HepG2 (cell line): ENCODE results near the gene SPTSSA. TPM values are rescaled to one million over a fixed set of nuclear protein-coding genes. Genes with fewer than 3 reads are reported as not detected.

ENCODE experiments used
- CBX2 ChIP-seq, 2 experiments: fragments of 200-600 bp in 1 of 2; sonication (generic); formaldehyde crosslinking in 1 of 2; IDR thresholded peaks; 2 replicates each; pipeline versions ENCODE4 v1.7.0 to v1.8.1; 2018 to 2022; ENCODE audit warnings: low read depth in 2 of 2, low read length in 1 of 2, mild to moderate bottlenecking in 1 of 2, missing genetic modification reagents in 1 of 2
- FOXO1 ChIP-seq: sonication (generic); formaldehyde crosslinking; IDR thresholded peaks from 2 replicates; pipeline ENCODE4 v1.4.0; 2020; ENCODE audit warnings: missing genetic modification reagents
- HOXA5 ChIP-seq: sonication (generic); formaldehyde crosslinking; IDR thresholded peaks from 2 replicates; pipeline ENCODE4 v1.4.0; 2020; ENCODE audit warnings: missing genetic modification reagents
- MBD4 ChIP-seq: IDR thresholded peaks from 2 replicates; pipeline ENCODE4 v1.6.1; 2012; ENCODE audit warnings: low read length, inconsistent platforms, borderline replicate concordance
- MED1 ChIP-seq: sonication (generic); formaldehyde crosslinking; IDR thresholded peaks from 2 replicates; pipeline ENCODE4 v1.4.0; 2020; ENCODE audit warnings: missing genetic modification reagents
- NR1H2 ChIP-seq: sonication (generic); formaldehyde crosslinking; IDR thresholded peaks from 2 replicates; pipeline ENCODE4 v1.8.1; 2022; ENCODE audit warnings: low read depth, missing genetic modification reagents, borderline replicate concordance
- PRMT3 ChIP-seq: sonication (generic); formaldehyde crosslinking; IDR thresholded peaks from 2 replicates; pipeline ENCODE4 v1.8.1; 2022; ENCODE audit warnings: low read depth, mild to moderate bottlenecking, moderate library complexity, missing genetic modification reagents, borderline replicate concordance
- RFX1 ChIP-seq: fragments of 450-650 bp; IDR thresholded peaks from 2 replicates; pipeline ENCODE4 v1.6.1; 2017
- TGIF2 ChIP-seq: IDR thresholded peaks from 2 replicates; pipeline ENCODE4 v1.6.1; 2016; ENCODE audit warnings: control low read depth, missing compliant biosample characterization
- ZFP82 ChIP-seq: sonication (generic); formaldehyde crosslinking; IDR thresholded peaks from 2 replicates; pipeline ENCODE4 v1.5.1; 2020; ENCODE audit warnings: mild to moderate bottlenecking, missing genetic modification reagents, borderline replicate concordance
- ZFY ChIP-seq: sonication (generic); formaldehyde crosslinking; IDR thresholded peaks from 2 replicates; pipeline ENCODE4 v1.4.0; 2020; ENCODE audit warnings: missing genetic modification reagents
- ZMAT3 ChIP-seq: sonication (generic); formaldehyde crosslinking; conservative IDR thresholded peaks from 2 replicates; pipeline ENCODE4 v1.7.0; 2021; ENCODE audit warnings: missing genetic modification reagents
- ZNF274 ChIP-seq: sonication (generic); formaldehyde crosslinking; IDR thresholded peaks from 2 replicates; pipeline ENCODE4 v1.5.1; 2020; ENCODE audit warnings: mild to moderate bottlenecking, missing genetic modification reagents
- ZNF468 ChIP-seq: sonication (generic); formaldehyde crosslinking; IDR thresholded peaks from 2 replicates; pipeline ENCODE4 v1.8.0; 2022; ENCODE audit warnings: mild to moderate bottlenecking, moderate library complexity, missing genetic modification reagents
- ZNF530 ChIP-seq: sonication (generic); formaldehyde crosslinking; IDR thresholded peaks from 2 replicates; pipeline ENCODE4 v1.5.0; 2020; ENCODE audit warnings: low read depth, mild to moderate bottlenecking, missing genetic modification reagents
- ZNF605 ChIP-seq: sonication (generic); formaldehyde crosslinking; IDR thresholded peaks from 2 replicates; pipeline ENCODE4 v1.8.0; 2022; ENCODE audit warnings: mild to moderate bottlenecking, missing genetic modification reagents
- ZSCAN25 ChIP-seq: sonication (generic); formaldehyde crosslinking; IDR thresholded peaks from 2 replicates; pipeline ENCODE4 v1.8.0; 2022; ENCODE audit warnings: mild to moderate bottlenecking, missing genetic modification reagents
- polyA plus RNA-seq, 8 experiments: library from polyadenylated mRNA; depleted of rRNA in 3 of 8; stranded (reverse) in 7 of 8; unstranded in 1 of 8; fragments of >200 nt; fragmentation: Illumina TruSeq in 4 of 8; extraction: Trizol in 4 of 8; gene quantifications; 2 replicates each; pipeline versions ENCODE4 v1.2.1 to v1.2.3, GENCODE V29; 2011 to 2016; ENCODE audit warnings: low read depth in 4 of 8, missing spikeins in 1 of 8, mixed read lengths in 1 of 8; ENCODE audit not compliant: insufficient read depth in 1 of 8
- total RNA-seq, 5 experiments: library from RNA; depleted of rRNA; stranded (reverse); fragments of >200 nt; fragmentation: Illumina TruSeq; extraction: Trizol; gene quantifications; 2 replicates each; pipeline ENCODE4 v1.2.3, GENCODE V29; 2016; ENCODE audit warnings: low read depth in 1 of 5
- TF ChIP-seq, protein P1 (sequence below): sonication (generic); formaldehyde crosslinking; IDR thresholded peaks from 2 replicates; pipeline ENCODE4 v1.4.0; 2020; ENCODE audit warnings: missing genetic modification reagents, mild to moderate bottlenecking, borderline replicate concordance
- TF ChIP-seq, protein P2 (sequence below): sonication (generic); formaldehyde crosslinking; IDR thresholded peaks from 2 replicates; pipeline ENCODE4 v1.9.0; 2021; ENCODE audit warnings: missing genetic modification reagents, mild to moderate bottlenecking, borderline replicate concordance

SPTSSA gene
- total and polyA plus RNA-seq, 2 of the 13 experiments (the other 11 are each of a cell fraction or from before 2014, with no cell fraction given): 19.1 to 86.1 TPM

DNA sequence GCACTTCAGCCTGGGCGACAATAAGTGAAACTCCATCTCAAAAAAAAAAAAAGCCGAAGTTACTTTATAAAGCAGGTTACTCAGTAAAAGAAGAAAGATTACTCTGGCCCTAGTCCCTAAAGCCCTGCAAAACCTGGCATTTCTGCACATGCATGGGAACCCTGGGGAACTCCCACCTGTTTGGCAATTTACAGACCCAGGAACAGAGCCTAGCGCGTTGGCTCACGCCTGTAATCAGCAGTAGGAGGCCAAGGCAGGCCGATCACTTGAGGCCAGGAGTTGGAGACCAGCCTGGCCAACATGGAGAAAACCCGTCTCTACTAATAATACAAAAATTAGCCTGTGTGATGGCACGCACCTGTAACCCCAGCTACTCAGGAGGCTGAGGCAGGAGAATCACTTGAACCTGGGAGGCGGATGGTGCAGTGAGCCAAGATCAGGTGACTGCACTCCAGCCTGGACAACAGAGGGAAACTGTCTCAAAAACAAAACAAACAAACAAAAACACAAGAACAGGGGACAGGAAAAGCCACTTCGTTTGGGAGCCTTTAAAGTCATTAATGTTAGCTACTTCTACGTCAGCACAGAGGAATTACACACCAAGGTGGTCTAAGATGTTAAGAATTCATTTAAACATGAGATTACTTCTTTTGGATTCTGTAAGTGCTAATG lies 34.1 kb upstream of the SPTSSA start (continued):
- peak; percentile 76; the same call in 1 of the 2 replicates for TF ChIP-seq ZFP82 (CRISPR knock-in tag)
- TF ChIP-seq ZNF530: no peak
- TF ChIP-seq, protein P1, sequence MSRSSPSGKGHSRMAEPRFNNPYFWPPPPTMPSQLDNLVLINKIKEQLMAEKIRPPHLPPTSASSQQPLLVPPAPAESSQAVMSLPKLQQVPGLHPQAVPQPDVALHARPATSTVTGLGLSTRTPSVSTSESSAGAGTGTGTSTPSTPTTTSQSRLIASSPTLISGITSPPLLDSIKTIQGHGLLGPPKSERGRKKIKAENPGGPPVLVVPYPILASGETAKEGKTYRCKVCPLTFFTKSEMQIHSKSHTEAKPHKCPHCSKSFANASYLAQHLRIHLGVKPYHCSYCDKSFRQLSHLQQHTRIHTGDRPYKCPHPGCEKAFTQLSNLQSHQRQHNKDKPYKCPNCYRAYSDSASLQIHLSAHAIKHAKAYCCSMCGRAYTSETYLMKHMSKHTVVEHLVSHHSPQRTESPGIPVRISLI (CRISPR knock-in tag): no peak
- no peak for TF ChIP-seq NR1H2 (CRISPR knock-in tag)
- TF ChIP-seq MED1: no peak
- 0 out of 2 replicates have a peak, but pooled peaks have one; percentile 12 for TF ChIP-seq CBX2 (IDR thresholded peaks at IDR 0.05; ENCODE audit: low read depth, low read length)
- no peak for TF ChIP-seq CBX2 (CRISPR knock-in tag; IDR thresholded peaks at IDR 0.05; ENCODE audit: low read depth)
- TF ChIP-seq PRMT3 (CRISPR knock-in tag): no peak
- TF ChIP-seq ZSCAN25 (CRISPR knock-in tag): no peak
- TF ChIP-seq ZMAT3: no peak; the same call in 1 of the 2 replicates
- TF ChIP-seq ZNF605: 0 out of 2 replicates have a peak, but pooled peaks have one; percentile 7
- TF ChIP-seq TGIF2 (CRISPR knock-in tag): no peak
- no peak for TF ChIP-seq ZFY (CRISPR knock-in tag)
- TF ChIP-seq ZNF468: no peak
- no peak for TF ChIP-seq ZNF274 (CRISPR knock-in tag)
- TF ChIP-seq FOXO1 (CRISPR knock-in tag): peak; percentile 17; the same call in 1 of the 2 replicates
- TF ChIP-seq MBD4: no peak
- TF ChIP-seq, protein P2, sequence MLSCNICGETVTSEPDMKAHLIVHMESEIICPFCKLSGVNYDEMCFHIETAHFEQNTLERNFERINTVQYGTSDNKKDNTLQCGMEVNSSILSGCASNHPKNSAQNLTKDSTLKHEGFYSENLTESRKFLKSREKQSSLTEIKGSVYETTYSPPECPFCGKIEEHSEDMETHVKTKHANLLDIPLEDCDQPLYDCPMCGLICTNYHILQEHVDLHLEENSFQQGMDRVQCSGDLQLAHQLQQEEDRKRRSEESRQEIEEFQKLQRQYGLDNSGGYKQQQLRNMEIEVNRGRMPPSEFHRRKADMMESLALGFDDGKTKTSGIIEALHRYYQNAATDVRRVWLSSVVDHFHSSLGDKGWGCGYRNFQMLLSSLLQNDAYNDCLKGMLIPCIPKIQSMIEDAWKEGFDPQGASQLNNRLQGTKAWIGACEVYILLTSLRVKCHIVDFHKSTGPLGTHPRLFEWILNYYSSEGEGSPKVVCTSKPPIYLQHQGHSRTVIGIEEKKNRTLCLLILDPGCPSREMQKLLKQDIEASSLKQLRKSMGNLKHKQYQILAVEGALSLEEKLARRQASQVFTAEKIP: 0 out of 2 replicates have a peak, but pooled peaks have one; percentile 3
- 0 out of 2 replicates have a peak, but pooled peaks have one; percentile 48 for TF ChIP-seq HOXA5 (CRISPR knock-in tag)
- no peak for TF ChIP-seq RFX1
